Loucy (cell line): Measurements from ENCODE around the gene SLAMF6.

Experiments
- CTCF ChIP-seq: fragments of 200-600 bp; sonication (generic); conservative IDR thresholded peaks from 2 replicates; pipeline ENCODE4 v1.5.1; 2014; ENCODE audit warnings: mild to moderate bottlenecking, antibody characterized with exemption, low read length
- EZH2phosphoT487 ChIP-seq: fragments of 200-600 bp; IDR thresholded peaks from 2 replicates; pipeline ENCODE4 v1.6.1; 2018; ENCODE audit warnings: antibody characterized with exemption, mild to moderate bottlenecking, moderate library complexity, borderline replicate concordance

DNA sequence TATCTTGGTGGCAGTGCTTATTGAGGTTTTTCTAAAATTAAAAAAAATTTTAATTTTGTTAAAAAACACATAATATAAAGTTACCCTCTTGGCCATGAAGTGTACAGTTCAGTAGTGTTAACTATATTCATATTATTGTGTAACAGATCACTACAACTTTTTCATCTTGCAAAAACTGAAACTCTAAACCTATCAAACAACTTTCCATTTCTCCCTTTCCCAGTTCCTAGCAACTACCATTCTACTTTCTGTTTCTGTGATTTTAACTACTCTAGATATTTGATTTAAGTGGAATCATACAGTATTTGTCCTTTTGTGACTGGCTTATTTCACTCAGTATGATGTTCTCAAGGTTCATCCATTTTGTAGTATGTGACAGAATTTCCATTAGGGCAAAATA lies 55.5 kb downstream of the SLAMF6 start:
- no peak for TF ChIP-seq CTCF
- TF ChIP-seq EZH2phosphoT487: no peak
